K562 (cell line): ENCODE results near the gene PEDS1. TPM values are rescaled to one million over a fixed set of nuclear protein-coding genes. Genes with fewer than 3 reads are reported as not detected.

Experiments used
- BRD4 ChIP-seq: fragments of 200-600 bp; sonication (generic); IDR thresholded peaks from 2 replicates; pipeline ENCODE4 v1.6.1; 2017; ENCODE audit warnings: inconsistent platforms
- DDX20 ChIP-seq: fragments of 450-650 bp; IDR thresholded peaks from 2 replicates; pipeline ENCODE4 v1.6.1; 2016; ENCODE audit warnings: missing genetic modification characterization, low read depth, mild to moderate bottlenecking, missing compliant biosample characterization, moderate library complexity
- E2F3 ChIP-seq: fragments of 250-450 bp; sonication (Bioruptor Pico); IDR thresholded peaks from 2 replicates; pipeline ENCODE4 v1.4.0; 2020; ENCODE audit warnings: mild to moderate bottlenecking
- GABPA ChIP-seq: fragments of 200-800 bp; sonication (Bioruptor generic); conservative IDR thresholded peaks from 2 replicates; pipeline ENCODE4 v1.6.1; 2016; ENCODE audit warnings: low read depth, missing genetic modification characterization, missing compliant biosample characterization
- HDAC1 ChIP-seq, 2 experiments: fragments of 450-650 bp; IDR thresholded peaks; 2 replicates each; pipeline ENCODE4 v1.6.1; 2016 to 2017; ENCODE audit warnings: inconsistent platforms in 1 of 2, mild to moderate bottlenecking in 1 of 2, moderate library complexity in 1 of 2
- KHSRP ChIP-seq: fragments of 450-650 bp; IDR thresholded peaks from 2 replicates; pipeline ENCODE4 v1.6.1; 2017
- MAZ ChIP-seq, 2 experiments: fragments of 450-650 bp in 1 of 2; sonication (generic) in 1 of 2; formaldehyde crosslinking; IDR thresholded peaks in 1 of 2; conservative IDR thresholded peaks in 1 of 2; 2 replicates each; pipeline versions ENCODE4 v1.4.0 to v1.5.0; 2020; ENCODE audit warnings: mild to moderate bottlenecking in 1 of 2, missing genetic modification reagents in 1 of 2
- NCOA4 ChIP-seq: fragments of 450-650 bp; IDR thresholded peaks from 2 replicates; pipeline ENCODE4 v1.6.1; 2018; ENCODE audit warnings: mild to moderate bottlenecking; ENCODE audit not compliant: partially characterized antibody
- POLR2AphosphoS5 ChIP-seq: IDR thresholded peaks from 2 replicates; pipeline ENCODE4 v1.6.1; 2011; ENCODE audit warnings: mild to moderate bottlenecking, low read depth, low read length, moderate library complexity; ENCODE audit not compliant: control insufficient read depth, insufficient read depth
- POLR2G ChIP-seq: fragments of 200-400 bp; formaldehyde crosslinking; IDR thresholded peaks from 2 replicates; pipeline ENCODE4 v1.6.1; 2017; ENCODE audit warnings: low read depth, mild to moderate bottlenecking, antibody characterized with exemption, low read length, moderate library complexity
- POLR2H ChIP-seq: IDR thresholded peaks from 2 replicates; pipeline ENCODE4 v1.6.1; 2016; ENCODE audit warnings: missing genetic modification characterization, low read depth, mild to moderate bottlenecking, control low read depth, missing compliant biosample characterization, moderate library complexity
- RBM22 ChIP-seq: fragments of 200-400 bp; formaldehyde crosslinking; IDR thresholded peaks from 2 replicates; pipeline ENCODE4 v1.6.1; 2018; ENCODE audit warnings: low read length, low read depth; ENCODE audit not compliant: poor library complexity, severe bottlenecking
- SMAD4 ChIP-seq: fragments of 250-450 bp; sonication (Bioruptor Pico); conservative IDR thresholded peaks from 2 replicates; pipeline ENCODE4 v1.8.0; 2021; ENCODE audit warnings: inconsistent platforms, mild to moderate bottlenecking, moderate library complexity
- SOX6 ChIP-seq: fragments of 450-650 bp; IDR thresholded peaks from 2 replicates; pipeline ENCODE4 v1.6.1; 2014; ENCODE audit warnings: mild to moderate bottlenecking
- SP2 ChIP-seq: IDR thresholded peaks from 2 replicates; pipeline ENCODE4 v1.6.1; 2011; ENCODE audit warnings: mild to moderate bottlenecking, low read depth, low read length, moderate library complexity; ENCODE audit not compliant: poor library complexity, severe bottlenecking; ENCODE audit errors: extremely low read depth
- TRIM28 ChIP-seq: fragments of 450-650 bp; IDR thresholded peaks from 2 replicates; pipeline ENCODE4 v1.6.1; 2017
- ZFP36 ChIP-seq: fragments of 150-350 bp; IDR thresholded peaks from 2 replicates; pipeline ENCODE4 v1.6.1; 2018; ENCODE audit warnings: low read length, low read depth; ENCODE audit not compliant: partially characterized antibody
- ZNF589 ChIP-seq: fragments of 200-800 bp; sonication (Bioruptor generic); IDR thresholded peaks from 2 replicates; pipeline ENCODE4 v1.6.1; 2016; ENCODE audit warnings: low read depth, missing genetic modification characterization, missing compliant biosample characterization
- ZNF707 ChIP-seq: fragments of 250-450 bp; sonication (Bioruptor Pico); conservative IDR thresholded peaks from 2 replicates; pipeline ENCODE4 v1.8.0; 2022; ENCODE audit warnings: inconsistent platforms, mild to moderate bottlenecking, moderate library complexity
- polyA plus RNA-seq, 8 experiments: library from polyadenylated mRNA; depleted of rRNA in 4 of 8; stranded (reverse) in 5 of 8; unstranded in 3 of 8; fragments of >200 nt; fragmentation: Nextera tagmentation in 2 of 8; fragmentation: Illumina TruSeq in 1 of 8; extraction: Ambion mirVana in 2 of 8; extraction: Trizol in 1 of 8; gene quantifications; 2 replicates each; pipeline versions ENCODE4 v1.2.1 to v1.2.3, GENCODE V29; 2011 to 2014; ENCODE audit warnings: inconsistent platforms in 1 of 8, missing spikeins in 1 of 8
- total RNA-seq, 7 experiments: library from RNA; depleted of rRNA in 6 of 7; stranded (reverse); fragments of >200 nt in 6 of 7; fragmentation: Illumina TruSeq in 2 of 7; extraction: Trizol in 2 of 7; gene quantifications; 2 replicates each; pipeline versions ENCODE4 v1.2.1 to v1.2.3, GENCODE V29; 2011 to 2021; ENCODE audit warnings: low replicate concordance in 1 of 7
- TF ChIP-seq, protein P1 (sequence below), 2 experiments: IDR thresholded peaks; 2 replicates each; pipeline ENCODE4 v1.6.1; 2011; ENCODE audit warnings: borderline replicate concordance in 1 of 2, control low read depth in 1 of 2, low read depth in 1 of 2, low read length in 1 of 2, mild to moderate bottlenecking in 1 of 2, mixed read lengths in 1 of 2, moderate library complexity in 1 of 2; ENCODE audit not compliant: insufficient read depth in 1 of 2, insufficient read length in 1 of 2, poor library complexity in 1 of 2, severe bottlenecking in 1 of 2; ENCODE audit errors: extremely low read depth in 1 of 2
- TF ChIP-seq, protein P2 (sequence below): sonication (generic); formaldehyde crosslinking; IDR thresholded peaks from 2 replicates; pipeline ENCODE4 v1.8.0; 2022; ENCODE audit warnings: mild to moderate bottlenecking, missing genetic modification reagents
- TF ChIP-seq, protein P3 (sequence below): fragments of 250-450 bp; sonication (Bioruptor Pico); IDR thresholded peaks from 2 replicates; pipeline ENCODE4 v1.5.0; 2021
- TF ChIP-seq, protein P4 (sequence below), 2 experiments: fragments of 450-650 bp; IDR thresholded peaks; 2 replicates each; pipeline ENCODE4 v1.6.1; 2016

PEDS1 gene
- total and polyA plus RNA-seq, 9 of the 15 experiments (the other 6 are each of a cell fraction or from before 2014, with no cell fraction given) = 2.9 to 38.5 (median 24.2) TPM

DNA sequence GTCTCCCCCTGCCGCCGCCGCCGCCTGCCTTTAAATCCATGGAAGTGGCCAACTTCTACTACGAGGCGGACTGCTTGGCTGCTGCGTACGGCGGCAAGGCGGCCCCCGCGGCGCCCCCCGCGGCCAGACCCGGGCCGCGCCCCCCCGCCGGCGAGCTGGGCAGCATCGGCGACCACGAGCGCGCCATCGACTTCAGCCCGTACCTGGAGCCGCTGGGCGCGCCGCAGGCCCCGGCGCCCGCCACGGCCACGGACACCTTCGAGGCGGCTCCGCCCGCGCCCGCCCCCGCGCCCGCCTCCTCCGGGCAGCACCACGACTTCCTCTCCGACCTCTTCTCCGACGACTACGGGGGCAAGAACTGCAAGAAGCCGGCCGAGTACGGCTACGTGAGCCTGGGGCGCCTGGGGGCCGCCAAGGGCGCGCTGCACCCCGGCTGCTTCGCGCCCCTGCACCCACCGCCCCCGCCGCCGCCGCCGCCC lies 37.6 kb upstream of the PEDS1 start (continued):
- TF ChIP-seq GABPA (tag) (peak; percentile 64), RBM22 (peak; percentile 4), POLR2AphosphoS5 (peak; percentile 31; the same call in 1 of the 2 replicates), SP2 (no peak), MAZ (CRISPR knock-in tag; conservative IDR thresholded peaks at IDR 0.05 in 1 of 2, IDR thresholded peaks at IDR 0.05 in 1 of 2) (peak in 1 of 2 experiments; percentile 22; a peak in 1 of 4 replicates), NCOA4 (no peak), BRD4 (peak; percentile 47), ZNF707 (no peak), DDX20 (tag) (no peak), KHSRP (no peak), ZNF589 (CRISPR knock-in tag) (peak; percentile 67; the same call in 1 of the 2 replicates), POLR2H (tag) (peak; percentile 76), E2F3 (0 out of 2 replicates have a peak, but pooled peaks have one; percentile 0), TRIM28 (peak; percentile 70; the same call in 1 of the 2 replicates), POLR2G (peak; percentile 84), SMAD4 (CRISPR knock-in tag) (no peak), ZFP36 (peak; percentile 90), SOX6 (0 out of 2 replicates have a peak, but pooled peaks have one; percentile 3), HDAC1 (IDR thresholded peaks at IDR 0.05) (no peak)
- TF ChIP-seq, protein P1, sequence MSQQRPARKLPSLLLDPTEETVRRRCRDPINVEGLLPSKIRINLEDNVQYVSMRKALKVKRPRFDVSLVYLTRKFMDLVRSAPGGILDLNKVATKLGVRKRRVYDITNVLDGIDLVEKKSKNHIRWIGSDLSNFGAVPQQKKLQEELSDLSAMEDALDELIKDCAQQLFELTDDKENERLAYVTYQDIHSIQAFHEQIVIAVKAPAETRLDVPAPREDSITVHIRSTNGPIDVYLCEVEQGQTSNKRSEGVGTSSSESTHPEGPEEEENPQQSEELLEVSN (IDR thresholded peaks at IDR 0.05; ENCODE audit: borderline replicate concordance in 1 of 2, extremely low read depth in 1 of 2, insufficient read depth in 1 of 2, insufficient read length in 1 of 2, low read depth in 1 of 2, low read length in 1 of 2, poor library complexity in 1 of 2, severe bottlenecking in 1 of 2) = peak in 1 of 2 experiments; percentile 73
- TF ChIP-seq, protein P2, sequence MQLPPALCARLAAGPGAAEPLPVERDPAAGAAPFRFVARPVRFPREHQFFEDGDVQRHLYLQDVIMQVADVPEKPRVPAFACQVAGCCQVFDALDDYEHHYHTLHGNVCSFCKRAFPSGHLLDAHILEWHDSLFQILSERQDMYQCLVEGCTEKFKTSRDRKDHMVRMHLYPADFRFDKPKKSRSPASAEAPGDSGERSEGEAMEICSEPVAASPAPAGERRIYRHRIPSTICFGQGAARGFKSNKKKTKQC = 0 out of 2 replicates have a peak, but pooled peaks have one; percentile 40
- TF ChIP-seq, protein P3, sequence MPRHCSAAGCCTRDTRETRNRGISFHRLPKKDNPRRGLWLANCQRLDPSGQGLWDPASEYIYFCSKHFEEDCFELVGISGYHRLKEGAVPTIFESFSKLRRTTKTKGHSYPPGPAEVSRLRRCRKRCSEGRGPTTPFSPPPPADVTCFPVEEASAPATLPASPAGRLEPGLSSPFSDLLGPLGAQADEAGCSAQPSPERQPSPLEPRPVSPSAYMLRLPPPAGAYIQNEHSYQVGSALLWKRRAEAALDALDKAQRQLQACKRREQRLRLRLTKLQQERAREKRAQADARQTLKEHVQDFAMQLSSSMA (CRISPR knock-in tag) = no peak
- TF ChIP-seq, protein P4, sequence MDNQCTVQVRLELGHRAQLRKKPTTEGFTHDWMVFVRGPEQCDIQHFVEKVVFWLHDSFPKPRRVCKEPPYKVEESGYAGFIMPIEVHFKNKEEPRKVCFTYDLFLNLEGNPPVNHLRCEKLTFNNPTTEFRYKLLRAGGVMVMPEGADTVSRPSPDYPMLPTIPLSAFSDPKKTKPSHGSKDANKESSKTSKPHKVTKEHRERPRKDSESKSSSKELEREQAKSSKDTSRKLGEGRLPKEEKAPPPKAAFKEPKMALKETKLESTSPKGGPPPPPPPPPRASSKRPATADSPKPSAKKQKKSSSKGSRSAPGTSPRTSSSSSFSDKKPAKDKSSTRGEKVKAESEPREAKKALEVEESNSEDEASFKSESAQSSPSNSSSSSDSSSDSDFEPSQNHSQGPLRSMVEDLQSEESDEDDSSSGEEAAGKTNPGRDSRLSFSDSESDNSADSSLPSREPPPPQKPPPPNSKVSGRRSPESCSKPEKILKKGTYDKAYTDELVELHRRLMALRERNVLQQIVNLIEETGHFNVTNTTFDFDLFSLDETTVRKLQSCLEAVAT (IDR thresholded peaks at IDR 0.05) = peak in 1 of 2 experiments; percentile 7; a peak in 1 of 4 replicates
